Measurements from ENCODE around the gene OR5T2.
"Not testable (repeated sequence)": the region's sequence is repeated elsewhere in the genome, so short reads cannot be mapped to it uniquely, and the experiment has no call there.

Gene OR5T2

GRCh38 chr11:56234155-56234554, at the start of gene OR5T2:
TSS of gene OR5T2 (minus strand) at chr11:56234255. CDS start at chr11:56233062, 1,193 bp downstream.
- TF ChIP-seq GATA1 (IDR thresholded peaks at IDR 0.05; ENCODE audit: low read depth, low read length) = no peak
- no peak for TF ChIP-seq POLR2A (IDR thresholded peaks at IDR 0.05; ENCODE audit: low read length)

GRCh38 chr11:56273854-56274253, 39.8 kb upstream of the OR5T2 start, which contains the start of gene OR5T1:
TSS of gene OR5T1 (plus strand) at chr11:56274154. CDS start at chr11:56275639, 1,485 bp downstream.
- no peak for DNase-seq
- no peak for TF ChIP-seq POLR2A (IDR thresholded peaks at IDR 0.05; ENCODE audit: low read length)
- no peak for TF ChIP-seq GATA1 (IDR thresholded peaks at IDR 0.05; ENCODE audit: low read depth, low read length)

More at GRCh38 chr11:56234155-56234554, at the start of gene OR5T2:
- no peak for DNase-seq

- TF ChIP-seq GATA1 (IDR thresholded peaks at IDR 0.05; ENCODE audit: low read depth, low read length) = no peak
- TF ChIP-seq POLR2A (IDR thresholded peaks at IDR 0.05; ENCODE audit: low read length) = no peak
These were observed 37.0 kb upstream of the OR5T2 start for GRCh38 chr11:56271092-56271491.

GRCh38 chr11:56251954-56252353, 17.9 kb upstream of the OR5T2 start, which contains the start of gene OR5T3:
TSS of gene OR5T3 (plus strand) at chr11:56252254. CDS start at chr11:56252254, 0 bp downstream.
- no peak for DNase-seq
- TF ChIP-seq POLR2A (IDR thresholded peaks at IDR 0.05; ENCODE audit: low read length) (no peak), GATA1 (IDR thresholded peaks at IDR 0.05; ENCODE audit: low read depth, low read length) (no peak)

More at GRCh38 chr11:56271092-56271491, 37.0 kb upstream of the OR5T2 start:
- DNase-seq = no peak

- not testable (repeated sequence) for DNase-seq
These were observed 14.3 kb downstream of the OR5T2 start for GRCh38 chr11:56219735-56220134.

- no peak for TF ChIP-seq POLR2A (IDR thresholded peaks at IDR 0.05; ENCODE audit: low read length)
- TF ChIP-seq GATA1 (IDR thresholded peaks at IDR 0.05; ENCODE audit: low read depth, low read length) = no peak
- DNase-seq = no peak
These were observed 19.5 kb downstream of the OR5T2 start for GRCh38 chr11:56214537-56214936.

- no peak for DNase-seq
- no peak for TF ChIP-seq GATA1 (IDR thresholded peaks at IDR 0.05; ENCODE audit: low read depth, low read length)
- TF ChIP-seq POLR2A (IDR thresholded peaks at IDR 0.05; ENCODE audit: low read length) = no peak
These were observed 26.3 kb downstream of the OR5T2 start for GRCh38 chr11:56207790-56208189.

- no peak for TF ChIP-seq POLR2A (IDR thresholded peaks at IDR 0.05; ENCODE audit: low read length)
- no peak for TF ChIP-seq GATA1 (IDR thresholded peaks at IDR 0.05; ENCODE audit: low read depth, low read length)
- DNase-seq = no peak
These were observed 36.7 kb downstream of the OR5T2 start for GRCh38 chr11:56197367-56197766.

GRCh38 chr11:56196705-56197104, 37.4 kb downstream of the OR5T2 start:
- no peak for TF ChIP-seq POLR2A (IDR thresholded peaks at IDR 0.05; ENCODE audit: low read length)
- no peak for TF ChIP-seq GATA1 (IDR thresholded peaks at IDR 0.05; ENCODE audit: low read depth, low read length)

GRCh38 chr11:56188602-56189001, 45.5 kb downstream of the OR5T2 start:
- TF ChIP-seq GATA1 (IDR thresholded peaks at IDR 0.05; ENCODE audit: low read depth, low read length) = no peak
- TF ChIP-seq POLR2A (IDR thresholded peaks at IDR 0.05; ENCODE audit: low read length) = no peak
- no peak for DNase-seq

More at GRCh38 chr11:56196705-56197104, 37.4 kb downstream of the OR5T2 start:
- no peak for DNase-seq

GRCh38 chr11:56183459-56183858, 50.6 kb downstream of the OR5T2 start:
- TF ChIP-seq GATA1 (IDR thresholded peaks at IDR 0.05; ENCODE audit: low read depth, low read length) (no peak), POLR2A (IDR thresholded peaks at IDR 0.05; ENCODE audit: low read length) (no peak)
- DNase-seq = no peak
